Sigmoid colon (tissue), 7 donors: Measurements from ENCODE around the gene NSFL1C. TPM values are rescaled to one million over a fixed set of nuclear protein-coding genes. Genes with fewer than 3 reads are reported as not detected.

ENCODE experiments used
- DNase-seq: peaks from one replicate; pipeline ENCODE4 v3.0.0-alpha.2; 2019
- H3K27ac ChIP-seq, 4 donors: fragments of 200-600 bp; sonication (generic); one replicate each; pipeline ENCODE4 v1.5.1; 2016 to 2019; ENCODE audit warnings: mild to moderate bottlenecking in 1 of 4
- H3K27me3 ChIP-seq, 3 donors: fragments of 200-600 bp; sonication (generic); one replicate each; pipeline ENCODE4 v1.5.1; 2019; ENCODE audit warnings: mild to moderate bottlenecking in 1 of 3
- H3K36me3 ChIP-seq, 4 donors: fragments of 200-600 bp; sonication (generic); one replicate each; pipeline ENCODE4 v1.5.1; 2016 to 2019
- H3K4me1 ChIP-seq, 4 donors: fragments of 200-600 bp; sonication (generic); one replicate each; pipeline ENCODE4 v1.5.1; 2017 to 2019
- H3K4me3 ChIP-seq, 4 donors: fragments of 200-600 bp; sonication (generic); one replicate each; pipeline ENCODE4 v1.5.1; 2017 to 2019; ENCODE audit warnings: mild to moderate bottlenecking in 2 of 4, moderate library complexity in 1 of 4
- H3K9me3 ChIP-seq, 4 donors: fragments of 200-600 bp in 3 of 4; sonication (generic) in 3 of 4; one replicate each; pipeline versions ENCODE4 v1.5.1 to v1.6.1; 2013 to 2019
- CTCF ChIP-seq, 4 experiments: fragments of 450-650 bp in 3 of 4; fragments of 200-600 bp in 1 of 4; IDR thresholded peaks; one replicate each; pipeline ENCODE4 v1.5.1; 2016 to 2019; ENCODE audit warnings: antibody characterized with exemption in 4 of 4, mild to moderate bottlenecking in 3 of 4, moderate library complexity in 2 of 4
- EP300 ChIP-seq, 4 donors: sonication (generic); formaldehyde crosslinking; IDR thresholded peaks; one replicate each; pipeline ENCODE4 v1.6.1; 2017; ENCODE audit warnings: antibody characterized with exemption in 4 of 4
- POLR2A ChIP-seq, 2 donors: fragments of 450-650 bp; IDR thresholded peaks; one replicate each; pipeline ENCODE4 v1.6.1; 2016; ENCODE audit warnings: antibody characterized with exemption in 2 of 2, mild to moderate bottlenecking in 2 of 2, moderate library complexity in 2 of 2
- POLR2AphosphoS5 ChIP-seq, 4 donors: sonication (generic); formaldehyde crosslinking; IDR thresholded peaks; one replicate each; pipeline ENCODE4 v1.6.1; 2017; ENCODE audit warnings: antibody characterized with exemption in 4 of 4
- WGBS, 2 donors: extraction: QIAGEN DNeasy Blood & Tissue Kit; methylation state at CpG; one replicate each; pipeline ENCODE4 v1.1.7; 2013; 5-methylcytosine and 5-hydroxymethylcytosine counted together
- intact Hi-C: fragments of 100-400 bp; cut with DNase I; formaldehyde crosslinking; loops from one replicate; pipeline ENCODE4 v1.15.1; 2023
- polyA plus RNA-seq, 3 donors: library from polyadenylated mRNA; stranded (reverse); fragments of 200-250 nt; gene quantifications; one replicate each; pipeline ENCODE4 v1.2.3, GENCODE V29; 2013
- total RNA-seq, 4 donors: library from RNA; depleted of rRNA; stranded (reverse); fragments of >200 nt; gene quantifications; one replicate each; pipeline ENCODE4 v1.1.0, GENCODE V29; 2016
- donor health status: healthy with polysubstance abuse.
- donor health status: Bipolar disorder and iron deficiency.
- donor health status: healthy.

NSFL1C gene
- total and polyA plus RNA-seq, 7 donors: 33.5 to 61.9 (median 46.5) TPM

- Histone ChIP-seq H3K27ac (no peak overlapping the region), H3K36me3 (peaks cover 37 to 98% (median 61%) of the 10 kb centered on the region in 4 donors)
- WGBS, 2 donors: 91 to 93% methylated on average over 5 of the region's 5 CpGs
Observed at GRCh38 chr20:1456300-1456699, 10.3 kb downstream of the NSFL1C start.

GRCh38 chr20:1450926-1451491, 15.6 kb downstream of the NSFL1C start:
- no peak overlapping the region for H3K4me3 ChIP-seq
- DNase-seq: no peak
- H3K36me3 ChIP-seq: peaks cover 69 to 100% (median 89%) of the 10 kb centered on the region in 4 donors
- no peaks in the 10 kb centered on the region for H3K4me1 ChIP-seq
- intact Hi-C loops: no loop called here
- peaks cover 0 to 3% (median 0%) of the 10 kb centered on the region in 4 donors for H3K9me3 ChIP-seq
- no peaks in the 10 kb centered on the region for H3K27me3 ChIP-seq
- TF ChIP-seq POLR2A (IDR thresholded peaks at IDR 0.05): no peak
- TF ChIP-seq CTCF (IDR thresholded peaks at IDR 0.05): no peak
- TF ChIP-seq EP300 (IDR thresholded peaks at IDR 0.05): no peak
- TF ChIP-seq POLR2AphosphoS5 (IDR thresholded peaks at IDR 0.05): no peak
- no peak overlapping the region for H3K27ac ChIP-seq

More at GRCh38 chr20:1456300-1456699, 10.3 kb downstream of the NSFL1C start:
- TF ChIP-seq POLR2AphosphoS5 (IDR thresholded peaks at IDR 0.05): no peak
- TF ChIP-seq CTCF (IDR thresholded peaks at IDR 0.05): no peak
- TF ChIP-seq POLR2A (IDR thresholded peaks at IDR 0.05): no peak
- no peak for TF ChIP-seq EP300 (IDR thresholded peaks at IDR 0.05)
- no peak for DNase-seq
- no peaks in the 10 kb centered on the region for H3K9me3 ChIP-seq
- H3K4me3 ChIP-seq: no peak overlapping the region
- H3K27me3 ChIP-seq: no peaks in the 10 kb centered on the region
- intact Hi-C loops: no loop called here
- no peaks in the 10 kb centered on the region for H3K4me1 ChIP-seq

- peaks cover 73 to 100% (median 93%) of the 10 kb centered on the region in 4 donors for H3K36me3 ChIP-seq
- H3K27me3 ChIP-seq: no peaks in the 10 kb centered on the region
- intact Hi-C loops: no loop called here
- H3K9me3 ChIP-seq: peaks cover 0 to 3% (median 0%) of the 10 kb centered on the region in 4 donors
- no peak for DNase-seq
- H3K4me1 ChIP-seq: no peaks in the 10 kb centered on the region
- 92 to 94% methylated on average over 6 of the region's 6 CpGs for WGBS, 2 donors
- TF ChIP-seq POLR2A (IDR thresholded peaks at IDR 0.05) (no peak), CTCF (IDR thresholded peaks at IDR 0.05) (no peak), EP300 (IDR thresholded peaks at IDR 0.05) (no peak), POLR2AphosphoS5 (IDR thresholded peaks at IDR 0.05) (no peak)
- no peak overlapping the region for H3K4me3 ChIP-seq
- no peak overlapping the region for H3K27ac ChIP-seq
Observed at GRCh38 chr20:1449370-1449769, 17.3 kb downstream of the NSFL1C start.

- intact Hi-C loops: no loop called here
- 82 to 90% methylated on average over 4 of the region's 4 CpGs for WGBS, 2 donors
- TF ChIP-seq POLR2A (IDR thresholded peaks at IDR 0.05) (no peak), POLR2AphosphoS5 (IDR thresholded peaks at IDR 0.05) (no peak), EP300 (IDR thresholded peaks at IDR 0.05) (no peak), CTCF (IDR thresholded peaks at IDR 0.05) (no peak)
- Histone ChIP-seq H3K27ac (no peak overlapping the region), H3K27me3 (no peaks in the 10 kb centered on the region), H3K36me3 (peaks cover 76 to 100% (median 95%) of the 10 kb centered on the region in 4 donors), H3K4me3 (no peak overlapping the region), H3K9me3 (peaks cover 0 to 3% (median 0%) of the 10 kb centered on the region in 4 donors), H3K4me1 (no peaks in the 10 kb centered on the region)
- no peak for DNase-seq
Observed at GRCh38 chr20:1448081-1448620, 18.5 kb downstream of the NSFL1C start.
